ENCODE data around the gene DMXL1.
"Not testable (repeated sequence)": the region's sequence is repeated elsewhere in the genome, so short reads cannot be mapped to it uniquely, and the experiment has no call there.

DMXL1 gene

GRCh38 chr5:119117237-119117636 lies 46.4 kb downstream of the DMXL1 start:
- Histone ChIP-seq H3K27me3 (no peaks in the 10 kb centered on the region), H3K4me1 (ENCODE audit: control insufficient read depth in 1 of 2, insufficient read depth in 1 of 2, low read depth in 1 of 2, low read length in 1 of 2) (no peaks in the 10 kb centered on the region), H3K27ac (no peak overlapping the region), H3K4me3 (ENCODE audit: low read depth in 1 of 2, low read length in 1 of 2) (no peak overlapping the region), H3K9me3 (no peaks in the 10 kb centered on the region), H3K36me3 (peaks cover 71% of the 10 kb centered on the region)
- no peak for TF ChIP-seq CTCF (IDR thresholded peaks at IDR 0.05)

GRCh38 chr5:119118000-119118399 lies 47.1 kb downstream of the DMXL1 start:
- no peak overlapping the region for H3K27ac ChIP-seq
- peaks cover 66% of the 10 kb centered on the region for H3K36me3 ChIP-seq
- no peak overlapping the region for H3K4me3 ChIP-seq (ENCODE audit: low read depth in 1 of 2, low read length in 1 of 2)
- H3K9me3 ChIP-seq: no peaks in the 10 kb centered on the region
- no peaks in the 10 kb centered on the region for H3K27me3 ChIP-seq
- no peaks in the 10 kb centered on the region for H3K4me1 ChIP-seq (ENCODE audit: control insufficient read depth in 1 of 2, insufficient read depth in 1 of 2, low read depth in 1 of 2, low read length in 1 of 2)
- no peak for TF ChIP-seq CTCF (IDR thresholded peaks at IDR 0.05)

- no peak for TF ChIP-seq CTCF (IDR thresholded peaks at IDR 0.05)
- Histone ChIP-seq H3K4me1 (ENCODE audit: control insufficient read depth in 1 of 2, insufficient read depth in 1 of 2, low read depth in 1 of 2, low read length in 1 of 2) (no peaks in the 10 kb centered on the region), H3K4me3 (ENCODE audit: low read depth in 1 of 2, low read length in 1 of 2) (no peak overlapping the region), H3K27me3 (no peaks in the 10 kb centered on the region), H3K9me3 (no peaks in the 10 kb centered on the region), H3K27ac (no peak overlapping the region), H3K36me3 (peaks cover 55% of the 10 kb centered on the region)
Measured at GRCh38 chr5:119120893-119121292, 50.0 kb downstream of the DMXL1 start.

DNA sequence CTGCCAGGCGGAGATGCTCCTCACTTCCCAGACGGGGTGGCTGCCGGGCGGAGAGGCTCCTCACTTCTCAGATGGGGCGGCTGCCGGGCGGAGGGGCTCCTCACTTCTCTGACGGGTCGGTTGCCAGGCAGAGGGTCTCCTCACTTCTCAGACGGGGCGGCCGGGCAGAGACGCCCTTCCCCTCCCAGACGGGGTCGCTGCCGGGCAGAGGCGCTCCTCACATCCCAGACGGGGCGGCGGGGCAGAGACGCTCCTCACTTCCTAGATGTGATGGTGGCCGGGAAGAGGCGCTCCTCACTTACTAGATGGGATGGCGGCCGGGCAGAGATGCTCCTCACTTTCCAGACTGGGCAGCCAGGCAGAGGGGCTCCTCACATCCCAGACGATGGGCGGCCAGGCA lies 51.6 kb downstream of the DMXL1 start:
- not testable (repeated sequence) for H3K4me3 ChIP-seq (ENCODE audit: low read depth in 1 of 2, low read length in 1 of 2); H3K27me3 ChIP-seq; H3K9me3 ChIP-seq; H3K27ac ChIP-seq; H3K4me1 ChIP-seq (ENCODE audit: control insufficient read depth in 1 of 2, insufficient read depth in 1 of 2, low read depth in 1 of 2, low read length in 1 of 2)
- H3K36me3 ChIP-seq: peaks cover 40% of the 10 kb centered on the region

DNA sequence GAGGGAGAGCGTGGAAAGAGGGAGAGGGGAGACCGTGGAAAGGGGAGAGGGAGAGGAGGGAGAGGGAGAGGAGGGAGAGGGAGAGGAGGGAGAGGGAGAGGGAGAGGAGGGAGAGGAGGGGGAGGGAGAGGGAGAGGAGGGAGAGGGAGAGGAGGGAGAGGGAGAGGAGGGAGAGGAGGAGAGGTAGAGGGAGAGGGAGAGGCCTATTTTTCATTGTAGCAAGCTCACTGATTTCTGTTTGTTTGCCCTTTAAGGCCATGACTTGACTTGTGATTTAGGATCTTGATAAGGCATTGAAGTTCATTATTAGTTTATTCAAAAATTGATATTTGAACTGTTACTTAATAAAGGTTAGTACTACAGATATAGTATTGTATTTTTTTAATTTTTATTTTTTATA lies 52.4 kb downstream of the DMXL1 start:
- no peaks in the 10 kb centered on the region for H3K4me1 ChIP-seq (ENCODE audit: control insufficient read depth in 1 of 2, insufficient read depth in 1 of 2, low read depth in 1 of 2, low read length in 1 of 2)
- no peaks in the 10 kb centered on the region for H3K9me3 ChIP-seq

GRCh38 chr5:119129770-119130169 lies 58.9 kb downstream of the DMXL1 start:
- H3K36me3 ChIP-seq: peaks cover 43% of the 10 kb centered on the region
- no peaks in the 10 kb centered on the region for H3K9me3 ChIP-seq
- H3K4me3 ChIP-seq (ENCODE audit: low read depth in 1 of 2, low read length in 1 of 2): no peak overlapping the region
- no peaks in the 10 kb centered on the region for H3K27me3 ChIP-seq
- H3K4me1 ChIP-seq (ENCODE audit: control insufficient read depth in 1 of 2, insufficient read depth in 1 of 2, low read depth in 1 of 2, low read length in 1 of 2): no peaks in the 10 kb centered on the region
- H3K27ac ChIP-seq: no peak overlapping the region
- TF ChIP-seq CTCF (IDR thresholded peaks at IDR 0.05): no peak

More for the DNA sequence above, 52.4 kb downstream of the DMXL1 start:
- H3K36me3 ChIP-seq: peaks cover 37% of the 10 kb centered on the region
- H3K27ac ChIP-seq: no peak overlapping the region
- H3K27me3 ChIP-seq: no peaks in the 10 kb centered on the region
- no peak overlapping the region for H3K4me3 ChIP-seq (ENCODE audit: low read depth in 1 of 2, low read length in 1 of 2)
- no peak for TF ChIP-seq CTCF (IDR thresholded peaks at IDR 0.05)

Data from neutrophil (primary cell).